HG02763 (cell line): Measurements from ENCODE around the gene RBM34.
A peak's percentile ranks its signal among the peaks of the same experiment; 100 is the strongest.

ENCODE experiments used
- ATAC-seq: cut with Tn5 transposase; IDR thresholded peaks from one replicate; pipeline ENCODE4 v1.9.1; 2021; ENCODE audit warnings: mild to moderate bottlenecking, moderate library complexity; ENCODE audit not compliant: unreplicated experiment

The RBM34 gene

DNA sequence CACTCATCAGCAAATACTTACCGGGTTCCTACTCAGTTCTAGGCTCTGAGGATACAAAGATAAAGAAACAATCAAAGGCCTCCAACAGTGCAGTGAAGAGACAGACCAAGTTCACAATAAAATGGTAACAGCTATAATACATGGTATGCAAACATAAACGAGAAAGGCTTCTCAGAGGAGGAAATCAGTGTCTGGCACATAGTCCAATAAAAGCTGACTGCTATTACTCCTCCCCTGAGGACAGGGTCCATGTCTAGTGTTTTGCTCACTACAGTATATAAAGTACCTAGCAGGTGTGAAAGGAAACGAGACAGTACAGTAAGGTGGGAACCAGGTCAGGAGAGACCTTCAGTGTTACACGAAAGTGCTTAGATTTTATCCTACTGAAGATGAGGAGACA is 4.3 kb downstream of the RBM34 start:
- ATAC-seq = no peak

GRCh38 chr1:235156265-235156664 is 4.8 kb downstream of the RBM34 start:
- ATAC-seq = no peak

DNA sequence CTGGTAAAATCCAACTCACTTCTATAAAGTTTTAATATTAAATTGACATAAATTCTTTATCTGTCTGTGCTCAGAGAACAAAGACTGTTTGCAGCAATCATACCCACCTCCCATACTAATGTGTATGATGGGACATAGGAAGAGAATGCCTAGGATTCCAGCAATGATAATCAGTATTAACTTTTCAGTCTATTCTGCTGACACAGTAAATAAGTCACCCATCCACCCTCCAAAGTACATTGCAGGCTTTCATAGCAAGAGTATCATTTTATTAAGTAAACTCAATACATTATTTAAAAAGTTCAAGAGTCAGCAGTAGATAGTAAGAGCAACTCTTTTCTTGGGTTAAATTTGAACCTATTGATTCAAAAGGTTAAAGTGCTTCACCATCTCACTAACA is 8.8 kb downstream of the RBM34 start:
- ATAC-seq = no peak

- no peak for ATAC-seq
Observed at GRCh38 chr1:235151033-235151432, 10.0 kb downstream of the RBM34 start.

DNA sequence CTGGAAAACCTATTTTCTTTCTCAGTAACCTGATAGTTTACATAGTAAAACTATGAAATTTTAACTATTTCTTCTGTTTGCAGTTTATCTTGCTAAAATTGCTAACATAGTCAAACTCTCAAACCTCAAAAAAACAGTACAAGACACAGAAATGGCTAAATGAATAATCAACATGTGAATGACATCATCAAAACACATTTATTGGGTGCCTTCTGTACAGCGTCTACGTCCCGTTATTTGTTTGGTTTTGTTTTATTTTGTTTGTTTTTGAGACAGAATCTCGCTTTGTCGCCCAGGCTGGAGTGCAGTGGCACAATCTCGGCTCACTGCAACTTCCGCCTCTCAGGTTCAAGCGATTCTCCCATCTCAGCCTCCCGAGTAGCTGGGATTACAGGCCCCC is 11.2 kb downstream of the RBM34 start:
- no peak for ATAC-seq

DNA sequence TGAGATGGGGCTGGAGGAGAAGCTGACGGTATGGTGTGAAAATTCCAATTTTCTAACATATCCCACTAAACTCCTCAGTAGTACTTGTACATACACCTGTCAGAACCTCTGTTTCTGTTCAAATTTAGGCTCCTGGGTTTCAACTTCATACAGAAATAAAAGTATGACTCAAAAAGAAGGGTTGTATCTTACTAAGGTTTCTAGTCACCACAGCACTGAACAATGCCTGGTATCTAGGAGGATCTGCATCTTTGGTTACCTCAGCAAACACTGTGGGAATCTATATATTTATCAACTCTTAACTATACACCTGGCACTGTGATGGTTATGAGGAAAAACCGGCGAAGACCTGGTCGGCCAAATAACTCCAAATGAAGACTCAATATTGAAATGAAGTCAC is 13.8 kb downstream of the RBM34 start:
- no peak for ATAC-seq

DNA sequence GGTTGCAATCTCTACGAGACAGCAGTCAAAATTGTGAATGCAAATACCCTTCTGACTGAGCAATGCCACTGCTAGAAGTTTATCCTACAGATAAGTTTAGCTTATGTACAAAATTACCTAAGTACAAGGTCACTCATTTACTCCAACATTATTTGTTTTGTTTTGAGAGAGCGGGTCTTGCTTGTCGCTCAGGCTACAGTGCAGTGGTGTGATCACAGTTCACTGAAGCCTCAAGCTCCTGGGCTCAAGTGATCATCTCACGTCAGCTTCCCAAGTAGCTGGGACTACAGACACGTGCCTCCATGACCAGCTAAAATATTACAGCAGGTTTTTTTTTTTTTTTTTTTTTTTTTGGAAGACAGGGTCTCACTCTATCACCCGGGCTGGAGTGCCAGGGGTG is 15.4 kb downstream of the RBM34 start:
- no peak for ATAC-seq

DNA sequence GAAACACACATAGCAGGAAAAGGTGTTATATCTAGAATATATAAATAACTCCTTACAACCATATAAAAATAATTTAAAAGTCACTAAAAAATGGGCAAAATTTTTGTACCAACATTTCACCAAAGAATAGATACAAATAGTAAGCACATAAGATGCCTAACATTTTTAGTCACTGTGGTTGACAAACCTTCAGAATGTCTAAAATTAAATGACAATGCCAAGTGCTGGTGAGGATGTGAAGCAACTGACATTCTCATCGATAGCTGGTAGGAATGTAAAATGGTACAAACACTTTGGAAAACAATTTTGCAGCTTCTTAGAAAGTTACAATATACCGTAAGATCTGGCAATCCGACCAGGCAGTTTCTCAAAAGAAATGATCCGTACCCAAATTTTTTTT is 18.1 kb downstream of the RBM34 start:
- no peak for ATAC-seq

DNA sequence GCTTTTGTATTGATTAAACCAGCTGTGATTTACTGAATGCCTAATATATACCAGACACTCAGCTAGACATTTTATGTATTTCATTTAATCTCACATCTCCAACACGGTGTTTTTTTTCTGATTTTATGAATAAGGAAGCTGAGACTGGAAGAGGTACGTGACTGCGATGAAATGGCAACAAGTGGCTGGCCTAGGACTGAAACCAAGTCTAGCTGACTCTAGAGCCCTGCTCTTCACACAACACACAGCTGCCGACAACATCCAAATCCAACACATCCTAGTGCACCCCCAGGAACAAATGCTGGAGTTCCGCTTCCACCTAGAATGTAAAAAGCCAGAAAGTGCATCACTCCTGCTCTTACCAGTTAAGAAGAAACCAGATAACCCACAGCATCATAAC is 21.7 kb downstream of the RBM34 start:
- no peak for ATAC-seq

DNA sequence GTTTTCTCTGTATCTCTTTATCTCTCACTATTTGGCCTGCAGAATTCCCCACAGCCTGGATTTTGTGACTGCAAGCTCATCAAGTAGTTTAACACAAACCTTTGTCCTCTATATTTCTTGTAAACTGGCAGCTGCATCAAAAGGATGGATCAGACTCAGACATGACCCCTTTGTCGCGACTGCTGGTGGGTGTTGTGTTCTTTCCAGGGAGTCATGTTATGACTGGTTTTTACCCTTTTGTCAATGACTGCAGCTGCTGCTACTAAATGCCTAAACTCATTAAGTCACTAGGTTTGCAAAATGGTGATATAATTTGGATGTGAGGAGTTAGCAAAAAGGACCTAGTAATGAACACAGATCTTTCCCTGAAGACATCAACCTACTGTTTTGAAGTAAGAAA is 22.2 kb downstream of the RBM34 start:
- no peak for ATAC-seq

- no peak for ATAC-seq
Observed at GRCh38 chr1:235136111-235136510, 24.9 kb downstream of the RBM34 start.

DNA sequence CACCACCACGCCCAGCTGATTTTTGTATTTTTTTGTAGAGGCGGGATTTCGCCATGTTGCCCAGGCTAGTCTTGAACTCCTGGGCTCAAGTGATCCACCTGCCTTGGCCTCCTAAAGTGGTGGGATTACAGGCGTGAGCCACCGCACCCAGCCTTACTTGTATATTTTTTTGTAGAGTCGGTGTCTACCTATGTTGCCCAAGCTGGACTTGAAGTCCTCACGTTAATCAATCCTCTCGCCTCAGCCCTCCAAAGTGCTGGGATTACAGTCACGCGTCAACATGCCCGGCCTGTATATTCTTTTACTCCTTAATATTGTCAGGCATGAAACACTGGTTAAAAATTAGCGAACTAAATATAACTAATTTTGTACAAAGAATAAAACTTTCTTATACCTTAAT is 26.9 kb downstream of the RBM34 start:
- no peak for ATAC-seq

DNA sequence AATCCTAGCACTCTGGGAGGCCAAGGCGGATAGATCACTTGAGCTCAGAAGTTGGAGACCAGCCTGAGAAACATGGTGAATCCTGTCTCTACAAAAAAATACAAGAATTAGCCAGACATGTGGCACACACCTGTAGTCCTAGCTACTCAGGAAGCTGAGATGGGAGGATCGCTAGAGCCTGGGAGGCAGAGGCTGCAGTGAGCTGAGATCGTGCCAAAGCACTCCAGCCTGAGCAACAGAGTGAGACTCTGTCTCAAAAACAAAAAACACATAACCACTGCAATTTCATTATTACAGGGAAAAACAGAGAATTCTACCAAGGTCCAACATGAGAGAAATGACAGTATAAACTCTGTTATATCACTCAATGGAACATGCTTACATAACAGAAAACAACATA is 28.0 kb downstream of the RBM34 start:
- no peak for ATAC-seq

DNA sequence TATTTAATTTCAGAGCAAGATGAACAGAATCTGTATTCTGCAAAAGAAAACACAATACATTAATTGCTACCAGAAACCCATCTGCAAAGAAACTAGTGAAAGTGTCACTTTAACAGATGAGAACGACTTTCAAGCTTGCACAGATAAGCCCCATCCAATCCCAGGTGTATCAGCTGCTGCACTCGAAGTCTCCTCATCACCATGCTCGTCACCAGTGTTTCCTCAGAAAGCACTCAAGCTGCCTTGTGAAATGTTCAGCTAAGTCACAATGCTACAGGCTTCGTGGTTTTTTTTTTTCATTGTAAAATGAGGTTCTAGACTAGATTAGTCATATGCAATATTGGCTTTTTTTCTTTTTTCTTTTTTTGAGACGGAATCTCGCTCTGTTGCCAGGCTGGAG is 29.1 kb downstream of the RBM34 start:
- ATAC-seq = no peak

- no peak for ATAC-seq
Observed at GRCh38 chr1:235130766-235131270, 30.2 kb downstream of the RBM34 start.

GRCh38 chr1:235129774-235130570 is 31.1 kb downstream of the RBM34 start:
- no peak for ATAC-seq

DNA sequence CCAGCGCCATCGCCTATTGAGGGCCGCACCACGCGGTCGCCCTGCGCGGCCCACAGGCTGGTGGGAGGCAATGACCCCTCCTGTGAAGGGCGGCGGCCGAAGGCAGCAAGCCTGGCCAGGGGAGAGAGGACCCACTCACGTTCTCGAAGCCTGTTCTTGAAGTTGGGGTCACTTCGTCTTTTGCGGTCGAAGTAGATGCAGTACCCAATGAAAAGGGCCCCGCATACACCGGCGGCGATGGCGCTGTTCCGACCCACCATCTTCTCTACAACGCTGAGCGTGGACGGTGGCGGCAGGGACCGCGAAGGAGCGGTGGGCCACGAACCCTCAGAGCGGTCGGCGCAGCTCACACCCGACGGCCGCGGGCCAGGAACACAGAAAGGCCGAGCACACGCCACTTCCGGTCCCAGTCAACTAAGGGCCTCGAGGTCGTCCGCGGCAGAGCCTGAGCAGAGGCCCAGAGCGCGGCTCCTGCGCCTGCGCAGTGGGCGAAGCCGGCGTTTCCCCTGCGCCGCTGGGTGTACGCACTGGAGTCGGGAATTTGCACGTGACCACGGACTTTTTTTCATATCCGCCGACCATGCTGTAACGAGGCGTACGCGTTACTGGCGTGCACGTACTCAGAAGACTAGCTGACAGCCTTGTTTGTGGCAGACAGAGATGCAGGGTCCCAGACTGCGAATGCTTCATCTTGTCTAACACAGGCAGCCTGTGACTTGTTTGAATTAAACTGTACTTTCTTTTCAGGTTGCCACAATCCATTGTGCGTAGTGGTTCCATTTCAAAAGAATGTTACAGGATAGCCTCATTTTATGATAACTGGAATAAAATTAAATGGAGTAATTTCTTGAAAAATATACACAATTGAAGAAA is 32.4 kb downstream of the RBM34 start, which contains the start of gene TOMM20:
TSS of gene TOMM20 (minus strand) at position 382 of the 873 bp plus-strand sequence. CDS start at position 260, 122 bp downstream.
- ATAC-seq = peak; percentile 95

DNA sequence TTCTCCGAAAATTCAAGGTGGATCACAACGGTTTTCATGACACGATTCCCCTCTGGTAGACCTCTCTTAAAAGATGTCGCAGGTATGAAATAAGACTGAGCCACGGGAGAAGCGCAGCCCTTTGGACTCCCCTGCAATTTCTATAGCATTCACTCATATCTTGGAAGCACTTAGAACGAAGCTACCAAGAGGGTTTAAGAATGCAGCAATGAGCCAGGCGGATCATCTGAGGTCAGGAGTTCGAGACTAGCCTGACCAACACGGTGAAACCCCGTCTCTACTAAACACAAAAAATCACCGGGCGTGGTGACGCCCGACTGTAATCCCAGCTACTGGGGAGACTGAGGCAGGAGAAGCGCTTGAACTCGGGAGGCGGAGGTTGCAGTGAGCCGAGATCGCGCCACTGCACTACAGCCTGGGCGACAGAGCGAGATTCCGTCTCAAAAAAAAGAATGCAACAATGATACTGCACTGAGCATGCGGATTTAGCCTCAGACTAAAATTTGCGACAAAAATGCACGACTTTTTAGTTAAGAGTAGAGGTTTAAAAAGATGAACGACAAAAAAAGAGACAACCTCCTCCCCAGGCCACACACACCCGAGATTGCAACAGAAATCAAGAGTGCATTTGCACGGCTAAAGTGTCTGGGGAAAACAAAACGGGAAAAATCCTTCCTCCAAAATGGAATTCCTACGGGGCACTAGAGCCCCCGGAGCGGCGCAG is 33.2 kb downstream of the RBM34 start:
- ATAC-seq = no peak

DNA sequence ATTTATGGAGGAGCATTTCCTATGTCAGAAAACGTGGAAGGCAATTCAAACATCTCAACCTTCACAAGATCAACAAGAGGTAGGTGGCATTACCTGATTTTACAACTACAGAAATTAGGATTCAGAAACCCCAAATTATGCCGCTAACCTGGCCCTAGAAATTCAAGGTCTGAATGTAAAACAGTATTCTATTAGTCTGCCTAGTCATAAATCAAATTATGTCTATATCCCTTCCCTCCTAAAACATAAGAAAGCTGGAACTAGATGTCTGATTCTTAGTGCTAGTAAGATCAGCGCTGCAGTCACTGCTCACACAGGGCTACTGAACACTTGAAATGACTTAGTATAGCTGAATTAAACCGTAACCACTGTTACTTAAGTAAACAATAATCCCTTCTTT is 33.8 kb downstream of the RBM34 start:
- no peak for ATAC-seq

DNA sequence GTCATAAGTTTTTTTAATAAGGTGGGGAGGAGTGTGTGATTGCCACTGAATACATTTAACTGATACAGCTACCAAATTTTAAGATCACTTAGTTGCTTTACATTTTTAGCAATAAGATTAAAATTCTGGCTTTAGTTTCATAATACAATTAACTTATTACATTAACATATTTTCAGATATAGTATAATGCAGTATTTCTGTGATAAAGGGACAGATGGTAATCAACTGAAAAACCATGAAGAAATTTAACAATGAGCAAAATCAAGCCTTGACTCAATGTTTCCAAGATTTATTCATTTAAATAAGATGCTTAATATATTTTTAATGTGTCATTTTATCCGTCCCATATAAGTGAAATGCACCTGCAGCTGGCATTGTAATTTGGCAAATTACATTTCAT is 36.4 kb downstream of the RBM34 start:
- no peak for ATAC-seq

DNA sequence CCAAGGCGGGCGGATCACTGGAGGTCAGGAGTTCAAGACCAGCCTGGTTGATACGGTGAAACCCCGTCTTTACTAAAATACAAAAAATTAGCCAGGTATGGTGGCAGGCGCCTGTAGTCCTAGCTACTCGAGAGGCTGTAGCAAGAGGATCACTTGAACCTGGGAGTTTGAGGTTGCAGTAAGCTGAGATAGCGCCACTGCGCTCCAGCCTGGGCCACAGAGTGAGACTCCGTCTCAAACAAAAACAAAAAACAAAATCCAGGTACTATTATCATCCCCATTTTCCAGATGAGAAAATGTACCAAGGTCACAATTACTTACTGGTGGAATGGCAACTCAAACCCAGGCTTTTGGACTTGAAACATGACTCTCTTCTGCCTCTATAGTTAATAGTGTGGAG is 36.9 kb downstream of the RBM34 start:
- ATAC-seq = no peak
